ENCODE measurements around the gene P2RY11.

GRCh38 chr19:10137751-10138682 lies 26.5 kb downstream of the P2RY11 start:
- TF ChIP-seq CTCF (IDR thresholded peaks at IDR 0.05), result no peak
- TF ChIP-seq POLR2A (IDR thresholded peaks at IDR 0.05), result no peak

Measured in body of pancreas (tissue), 4 donors.